Osteoblast (primary cell): ENCODE results near the gene SLC22A31. TPM values are rescaled to one million over a fixed set of nuclear protein-coding genes. Genes with fewer than 3 reads are reported as not detected.

Source experiments
- DNase-seq: peaks from one replicate; pipeline ENCODE4 v3.0.0; 2011; ENCODE audit warnings: low spot score, mixed read lengths; ENCODE audit not compliant: insufficient read length; ENCODE audit errors: missing footprints
- H2AFZ ChIP-seq: 2 replicates; pipeline ENCODE4 v1.6.0; 2011; ENCODE audit warnings: mild to moderate bottlenecking, low read length
- H3K27ac ChIP-seq: 2 replicates; pipeline ENCODE4 v1.5.1; 2011; ENCODE audit warnings: mild to moderate bottlenecking, low read depth, low read length, moderate library complexity
- H3K27me3 ChIP-seq: 2 replicates; pipeline ENCODE4 v1.6.0; 2012; ENCODE audit warnings: mild to moderate bottlenecking, control low read depth, inconsistent platforms, low read length, moderate library complexity; ENCODE audit not compliant: insufficient read depth
- H3K36me3 ChIP-seq: 2 replicates; pipeline ENCODE4 v1.5.1; 2011; ENCODE audit warnings: mild to moderate bottlenecking, low read length, control low read depth, moderate library complexity; ENCODE audit not compliant: insufficient read depth
- H3K4me1 ChIP-seq: 2 replicates; pipeline ENCODE4 v1.5.1; 2011; ENCODE audit warnings: mild to moderate bottlenecking, low read length, control low read depth, moderate library complexity; ENCODE audit not compliant: insufficient read depth
- H3K4me2 ChIP-seq: 2 replicates; pipeline ENCODE4 v1.6.0; 2011; ENCODE audit warnings: mild to moderate bottlenecking, low read length; ENCODE audit not compliant: insufficient read depth
- H3K4me3 ChIP-seq: fragments of 200-600 bp; sonication (generic); 3 replicates; pipeline ENCODE4 v1.5.1; 2012; ENCODE audit warnings: mild to moderate bottlenecking, low read length, inconsistent platforms; ENCODE audit not compliant: insufficient read depth
- H3K79me2 ChIP-seq: 2 replicates; pipeline ENCODE4 v1.6.0; 2012; ENCODE audit warnings: mild to moderate bottlenecking, low read length, control low read depth, inconsistent platforms; ENCODE audit not compliant: insufficient read depth
- H3K9me3 ChIP-seq: 2 replicates; pipeline ENCODE4 v1.5.1; 2011; ENCODE audit warnings: low read depth, low read length, control low read depth
- H4K20me1 ChIP-seq: 2 replicates; pipeline ENCODE4 v1.6.0; 2012; ENCODE audit warnings: mild to moderate bottlenecking, low read length, control low read depth; ENCODE audit not compliant: insufficient read depth
- CTCF ChIP-seq: IDR thresholded peaks from 2 replicates; pipeline ENCODE4 v1.5.1; 2011; ENCODE audit warnings: mild to moderate bottlenecking, low read depth, low read length, moderate library complexity; ENCODE audit errors: extremely low read depth
- total RNA-seq: library from RNA; depleted of rRNA; stranded (reverse); fragments of >200 nt; gene quantifications from 2 replicates; pipeline ENCODE4 v1.2.3, GENCODE V29; 2012

The SLC22A31 gene
- total RNA-seq, 1 donor: not detected

GRCh38 chr16:89161763-89162713, 38.3 kb downstream of the SLC22A31 start:
- no peak for TF ChIP-seq CTCF
- Histone ChIP-seq H2AFZ (no peak overlapping the region), H3K9me3 (no peaks in the 10 kb centered on the region), H3K4me1 (peaks cover 4% of the 10 kb centered on the region), H3K4me2 (no peak overlapping the region), H3K36me3 (no peaks in the 10 kb centered on the region), H4K20me1 (peaks cover 2% of the 10 kb centered on the region), H3K4me3 (no peak overlapping the region), H3K79me2 (no peaks in the 10 kb centered on the region), H3K27ac (no peak overlapping the region), H3K27me3 (peaks cover 3% of the 10 kb centered on the region)
- DNase-seq: no peak

GRCh38 chr16:89160977-89161701, 39.2 kb downstream of the SLC22A31 start:
- TF ChIP-seq CTCF: no peak
- no peaks in the 10 kb centered on the region for H3K79me2 ChIP-seq
- peaks cover 3% of the 10 kb centered on the region for H3K27me3 ChIP-seq
- peaks cover 2% of the 10 kb centered on the region for H3K4me1 ChIP-seq
- H3K9me3 ChIP-seq: no peaks in the 10 kb centered on the region
- no peak overlapping the region for H2AFZ ChIP-seq
- no peak for DNase-seq
- no peak overlapping the region for H3K4me3 ChIP-seq
- no peak overlapping the region for H3K27ac ChIP-seq
- no peaks in the 10 kb centered on the region for H3K36me3 ChIP-seq
- peaks cover 2% of the 10 kb centered on the region for H4K20me1 ChIP-seq
- no peak overlapping the region for H3K4me2 ChIP-seq

- H4K20me1 ChIP-seq: peaks cover 2% of the 10 kb centered on the region
- no peak overlapping the region for H3K4me2 ChIP-seq
- DNase-seq: no peak
- H3K9me3 ChIP-seq: no peaks in the 10 kb centered on the region
- H3K4me1 ChIP-seq: peaks cover 14% of the 10 kb centered on the region
- H3K36me3 ChIP-seq: no peaks in the 10 kb centered on the region
- no peak for TF ChIP-seq CTCF
- peaks cover 5% of the 10 kb centered on the region for H3K27me3 ChIP-seq
- H3K4me3 ChIP-seq: no peak overlapping the region
- no peak overlapping the region for H3K27ac ChIP-seq
- H3K79me2 ChIP-seq: no peaks in the 10 kb centered on the region
- no peak overlapping the region for H2AFZ ChIP-seq
Observed at GRCh38 chr16:89159850-89160354, 40.4 kb downstream of the SLC22A31 start.
